ENCODE measurements around the gene EPO.
A peak's percentile ranks its signal among the peaks of the same experiment; 100 is the strongest.

EPO gene

GRCh38 chr7:100720279-100720670, at the start of gene EPO:
Gene EPO (plus strand): TSS chr7:100720468. CDS start chr7:100720981, 513 bp downstream.
- FAIRE-seq (no peak), DNase-seq (ENCODE audit: low spot score) (no peak)

DNA sequence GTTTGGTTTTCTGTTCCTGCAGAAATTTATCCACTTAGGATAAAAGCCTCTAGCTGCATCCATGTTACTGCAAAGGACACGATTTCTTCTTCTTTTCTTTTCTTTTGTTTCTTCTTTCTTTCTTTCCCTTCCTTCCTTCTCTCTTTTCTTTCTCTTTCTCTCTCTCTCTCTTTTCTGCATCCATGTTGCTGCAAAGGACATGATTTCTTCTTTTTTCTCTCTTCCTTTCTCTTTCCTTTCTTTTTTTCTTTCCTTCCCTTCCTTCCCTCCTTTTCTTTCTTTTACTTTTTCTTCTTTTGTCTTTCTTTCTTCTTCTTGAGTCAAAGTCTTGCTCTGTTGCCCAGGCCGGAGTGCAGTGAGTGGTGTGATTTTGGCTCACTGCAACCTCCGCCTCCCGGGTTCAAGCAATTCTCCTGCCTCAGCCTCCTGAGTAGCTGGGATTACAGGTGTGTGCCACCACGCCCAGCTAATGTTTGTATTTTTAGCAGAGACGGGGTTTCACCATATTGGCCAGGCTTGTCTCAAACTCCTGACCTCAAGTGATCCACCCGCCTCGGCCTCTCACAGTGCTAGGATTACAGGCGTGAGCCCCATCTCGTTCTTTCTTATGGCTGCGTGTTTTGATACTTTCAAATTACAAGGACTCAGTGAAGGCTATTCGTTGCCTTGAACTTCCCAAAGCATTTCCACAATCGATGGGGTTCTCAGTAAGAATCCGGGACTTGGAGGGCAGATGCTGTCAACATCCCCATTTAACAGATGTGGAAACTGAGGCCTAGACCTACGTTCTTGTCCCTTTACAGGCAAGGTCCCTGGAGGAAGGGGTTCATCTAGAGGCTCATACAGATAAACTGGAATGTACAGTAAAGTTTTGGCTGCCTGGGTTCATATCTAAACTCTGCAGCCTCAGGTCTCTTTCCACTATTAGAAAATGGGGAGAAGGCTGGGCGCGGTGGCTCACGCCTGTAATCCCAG, 48.6 kb upstream of the EPO start:
- DNase-seq (ENCODE audit: low spot score) (no peak), FAIRE-seq (no peak)

DNA sequence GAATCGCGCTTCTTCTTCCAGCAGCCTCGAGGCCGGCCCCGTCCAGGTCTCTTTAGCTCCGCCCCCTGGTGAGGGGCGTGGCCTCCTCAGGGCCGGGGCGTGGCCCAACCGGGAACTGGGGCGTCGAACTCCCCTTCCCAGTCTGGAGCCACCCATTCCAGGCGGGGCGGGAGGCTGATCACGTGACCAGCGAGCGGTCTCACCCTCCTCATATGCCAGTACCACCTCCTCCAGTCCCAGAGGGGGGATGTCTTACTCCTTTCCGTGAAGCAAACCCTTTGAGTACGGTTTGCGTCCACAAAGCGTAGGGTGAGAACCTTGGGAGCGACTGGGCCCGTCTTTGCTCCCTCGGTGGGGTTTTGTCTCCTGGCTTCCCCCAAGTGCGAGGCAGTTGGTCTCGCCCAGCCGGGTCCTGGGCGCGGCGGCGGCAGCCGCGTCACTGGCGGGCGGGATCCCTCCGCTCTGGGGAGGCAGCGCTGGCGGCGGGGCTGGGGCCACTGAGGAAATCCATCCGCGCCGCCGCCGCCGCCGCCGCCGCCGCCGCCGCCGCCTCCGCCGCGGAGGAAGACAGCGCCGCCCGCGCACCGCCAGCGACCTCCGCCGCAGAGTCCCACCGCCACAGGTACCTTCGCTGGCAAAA, 46.8 kb upstream of the EPO start, which contains the start of gene GNB2:
GNB2 (plus strand) TSS at position 439 of the 640 bp plus-strand sequence. CDS start 2,526 bp downstream, outside the sequence.
- FAIRE-seq (peak; percentile 95), DNase-seq (ENCODE audit: low spot score) (peak; percentile 100)

DNA sequence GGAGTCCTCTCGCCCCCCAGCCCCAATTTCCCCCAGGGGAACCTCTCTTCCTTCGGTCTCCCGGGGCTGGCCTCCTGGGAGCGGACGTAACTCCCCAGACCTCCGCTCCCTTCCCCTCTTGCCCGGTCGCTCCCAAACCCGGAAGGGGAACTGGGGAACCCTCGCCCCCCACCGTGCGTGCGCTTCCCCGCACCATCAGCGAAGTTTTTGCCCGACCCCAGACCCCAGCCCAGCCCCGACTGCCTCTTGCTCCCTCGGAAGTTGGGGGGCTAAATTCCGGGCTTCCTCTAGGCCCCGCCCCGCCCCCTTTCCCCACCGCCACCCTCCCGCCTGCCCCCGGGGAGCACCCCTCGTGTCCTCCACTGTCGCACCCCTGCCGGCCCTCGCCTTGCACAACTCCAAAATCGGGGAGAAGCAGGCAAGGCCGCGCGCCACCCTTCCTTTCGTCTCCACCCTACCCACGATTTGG, 46.3 kb upstream of the EPO start:
- no peak for FAIRE-seq
- no peak for DNase-seq (ENCODE audit: low spot score)

GRCh38 chr7:100674411-100675104, 45.7 kb upstream of the EPO start:
- FAIRE-seq: no peak
- DNase-seq (ENCODE audit: low spot score): no peak

DNA sequence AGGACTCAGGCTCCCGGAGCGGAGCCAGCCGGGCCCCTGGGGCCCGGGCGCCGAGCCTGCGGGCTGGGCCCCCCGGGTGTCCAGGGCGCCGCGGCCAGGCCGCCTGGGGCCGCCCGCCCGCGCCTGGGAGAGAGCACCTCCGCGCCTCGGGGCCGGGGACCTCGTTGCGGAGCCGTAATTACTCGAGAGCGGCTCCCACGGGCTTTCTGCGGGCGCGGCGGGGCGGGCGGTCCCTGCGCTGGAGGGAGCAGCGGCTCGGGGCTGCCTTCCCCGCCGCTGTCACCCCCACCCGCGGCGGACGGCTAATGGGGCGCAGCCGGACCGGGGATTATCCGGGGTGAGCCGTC, 45.2 kb upstream of the EPO start:
- FAIRE-seq (no peak), DNase-seq (ENCODE audit: low spot score) (no peak)

GRCh38 chr7:100675581-100676350, 44.5 kb upstream of the EPO start:
- peak; percentile 82 for DNase-seq (ENCODE audit: low spot score)
- FAIRE-seq: peak; percentile 74

- FAIRE-seq: peak; percentile 84
Observed at GRCh38 chr7:100676501-100677306, 43.6 kb upstream of the EPO start.

DNA sequence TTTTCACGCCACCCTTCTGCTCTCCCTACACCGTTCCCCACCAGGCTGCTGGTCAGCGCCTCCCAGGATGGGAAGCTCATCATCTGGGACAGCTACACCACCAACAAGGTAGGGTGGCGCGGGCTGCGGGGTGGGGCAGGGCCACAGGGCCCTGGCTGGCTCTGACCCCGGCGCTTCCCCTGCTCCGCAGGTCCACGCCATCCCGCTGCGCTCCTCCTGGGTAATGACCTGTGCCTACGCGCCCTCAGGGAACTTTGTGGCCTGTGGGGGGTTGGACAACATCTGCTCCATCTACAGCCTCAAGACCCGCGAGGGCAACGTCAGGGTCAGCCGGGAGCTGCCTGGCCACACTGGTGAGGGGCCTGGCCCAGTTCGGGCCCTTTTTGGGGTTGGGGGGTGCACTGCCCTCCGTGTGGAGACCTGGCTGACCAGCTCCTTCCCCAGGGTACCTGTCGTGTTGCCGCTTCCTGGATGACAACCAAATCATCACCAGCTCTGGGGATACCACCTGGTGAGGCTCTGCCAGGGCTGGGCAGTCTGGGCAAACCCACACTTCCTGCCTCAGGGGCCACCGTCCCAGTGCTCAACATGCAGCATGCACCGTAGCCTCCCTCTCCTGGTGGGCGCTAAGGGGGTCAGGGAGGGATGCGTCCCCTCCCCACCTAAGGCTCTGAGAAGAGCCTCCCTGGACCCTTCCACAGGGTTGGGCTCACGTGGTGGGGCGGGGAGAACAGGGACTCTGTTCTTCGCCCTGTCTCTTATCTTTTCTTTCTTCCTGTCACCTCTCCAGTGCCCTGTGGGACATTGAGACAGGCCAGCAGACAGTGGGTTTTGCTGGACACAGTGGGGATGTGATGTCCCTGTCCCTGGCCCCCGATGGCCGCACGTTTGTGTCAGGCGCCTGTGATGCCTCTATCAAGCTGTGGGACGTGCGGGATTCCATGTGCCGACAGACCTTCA, 42.7 kb upstream of the EPO start:
- FAIRE-seq (no peak), DNase-seq (ENCODE audit: low spot score) (no peak)

More at GRCh38 chr7:100676501-100677306, 43.6 kb upstream of the EPO start:
- no peak for DNase-seq (ENCODE audit: low spot score)

DNA sequence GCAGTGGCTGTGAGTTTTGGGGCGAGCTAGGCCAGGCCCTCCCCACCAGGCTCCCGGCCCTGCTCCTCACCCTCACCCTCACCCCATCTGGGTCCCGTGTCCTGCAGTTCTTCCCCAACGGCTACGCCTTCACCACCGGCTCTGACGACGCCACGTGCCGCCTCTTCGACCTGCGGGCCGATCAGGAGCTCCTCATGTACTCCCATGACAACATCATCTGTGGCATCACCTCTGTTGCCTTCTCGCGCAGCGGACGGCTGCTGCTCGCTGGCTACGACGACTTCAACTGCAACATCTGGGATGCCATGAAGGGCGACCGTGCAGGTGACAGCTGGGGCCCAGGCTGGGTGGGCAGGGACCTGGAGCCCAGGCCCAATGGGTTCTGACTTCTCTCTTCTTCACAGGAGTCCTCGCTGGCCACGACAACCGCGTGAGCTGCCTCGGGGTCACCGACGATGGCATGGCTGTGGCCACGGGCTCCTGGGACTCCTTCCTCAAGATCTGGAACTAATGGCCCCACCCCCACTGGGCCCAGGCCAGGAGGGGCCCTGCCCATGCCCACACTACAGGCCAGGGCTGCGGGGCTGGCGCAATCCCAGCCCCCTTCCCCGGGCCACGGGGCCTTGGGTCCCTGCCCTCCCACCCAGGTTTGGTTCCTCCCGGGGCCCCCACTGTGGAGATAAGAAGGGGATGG, 41.8 kb upstream of the EPO start:
- no peak for DNase-seq (ENCODE audit: low spot score)
- peak; percentile 61 for FAIRE-seq

DNA sequence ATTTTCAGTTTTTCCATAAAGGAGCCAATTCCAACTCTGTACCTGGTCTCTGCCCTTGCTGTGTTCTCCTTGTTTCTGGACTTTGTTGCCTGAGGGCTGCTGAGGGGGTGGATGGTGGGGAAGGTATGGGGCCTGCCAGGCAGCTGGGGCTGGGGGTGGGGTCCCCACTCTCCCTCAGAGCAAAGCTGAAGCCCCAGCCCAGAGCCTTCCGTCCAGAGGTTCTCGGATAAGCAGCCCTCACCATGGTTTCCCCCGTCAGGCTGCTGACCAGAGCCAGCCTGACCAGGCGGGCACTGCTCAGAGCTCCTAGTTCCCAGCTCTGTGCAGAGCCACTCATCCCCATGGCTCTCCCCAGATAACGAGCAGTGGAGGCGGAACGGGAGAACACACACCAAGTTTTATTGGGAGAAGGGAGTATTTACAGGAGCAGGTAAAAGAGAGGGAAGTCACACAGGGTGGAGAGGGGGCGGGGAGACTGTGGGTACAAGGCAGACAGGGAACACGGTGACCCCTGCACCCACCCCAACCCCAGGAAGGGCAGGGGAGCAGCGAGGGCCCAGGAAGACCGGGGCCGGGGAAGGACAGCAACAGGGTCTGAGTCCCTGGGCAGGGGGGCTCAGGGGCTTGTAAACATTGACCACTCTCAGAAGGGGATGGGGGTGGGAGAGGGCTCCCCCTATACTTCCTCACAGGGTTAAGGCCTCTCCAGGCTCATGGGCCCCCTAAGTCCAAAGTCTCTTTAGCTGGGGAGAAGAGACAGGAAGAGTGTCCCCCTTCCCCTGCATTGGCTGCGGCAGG, 40.9 kb upstream of the EPO start:
- FAIRE-seq: no peak
- no peak for DNase-seq (ENCODE audit: low spot score)

DNA sequence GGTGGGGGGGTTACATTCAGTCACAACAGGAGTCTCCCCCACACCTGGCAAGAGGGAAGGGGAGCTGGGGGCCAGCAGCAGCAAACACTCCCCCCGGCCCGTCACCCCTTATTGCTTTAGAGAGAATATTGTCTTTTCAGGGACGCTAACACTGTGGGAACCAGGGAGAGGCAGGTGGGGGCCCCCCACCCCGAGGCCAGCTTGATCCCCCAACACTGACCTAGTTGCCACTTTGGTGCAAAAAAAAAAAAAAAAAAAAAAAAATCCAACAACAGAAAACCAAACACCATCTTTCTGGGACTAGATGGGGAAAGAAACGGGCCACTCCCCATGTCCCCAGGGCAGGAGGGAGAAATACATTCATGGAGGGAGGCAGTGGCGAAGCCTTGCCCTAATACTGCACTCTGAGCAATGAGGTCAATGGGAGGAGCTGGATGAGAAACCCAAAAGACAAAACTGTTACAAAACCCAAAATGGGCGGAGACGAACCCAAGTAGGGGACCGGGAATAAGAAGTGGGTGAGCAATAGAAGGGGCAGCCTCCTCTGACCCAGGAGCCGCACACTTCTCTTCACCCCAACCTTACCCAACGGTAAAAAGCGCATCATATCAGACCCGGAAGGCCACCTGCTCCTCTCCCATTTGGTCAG, 40.2 kb upstream of the EPO start:
- peak; percentile 42 for FAIRE-seq
- DNase-seq (ENCODE audit: low spot score): no peak

DNA sequence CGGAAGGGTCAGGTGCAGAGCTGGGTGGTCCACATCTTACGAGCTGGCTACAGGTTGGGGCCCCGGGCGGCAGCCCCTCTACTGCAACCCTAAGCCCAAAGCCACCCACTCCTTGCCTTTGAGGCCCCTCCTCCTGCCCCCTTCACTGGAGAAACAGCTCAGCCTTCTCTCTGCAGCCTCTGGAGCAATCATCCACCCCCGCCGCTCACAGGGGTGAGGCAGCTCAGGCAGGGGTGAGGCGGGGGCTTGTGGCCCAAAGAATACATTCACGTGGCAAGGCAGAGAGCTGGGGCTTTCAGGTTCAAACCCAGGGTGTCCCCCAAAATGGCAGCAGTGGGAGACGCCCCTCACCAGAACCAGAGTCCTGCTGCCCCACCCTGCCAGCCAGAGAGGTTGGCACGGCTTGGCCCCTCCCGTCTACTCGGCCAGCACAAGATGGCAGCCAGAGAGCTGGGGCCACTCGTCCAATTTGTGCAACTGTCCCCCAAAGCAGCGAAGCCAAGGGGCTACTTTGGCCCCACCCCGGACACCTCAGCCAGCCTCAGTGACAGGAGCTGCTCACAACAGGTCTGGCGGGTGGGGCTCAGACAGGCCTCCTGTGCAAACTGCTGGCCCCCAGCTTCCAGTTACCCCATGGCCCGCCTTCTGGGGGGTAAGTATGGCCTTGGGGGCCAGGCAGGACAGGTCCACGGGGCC, 39.5 kb upstream of the EPO start:
- FAIRE-seq (peak; percentile 40), DNase-seq (ENCODE audit: low spot score) (no peak)

DNA sequence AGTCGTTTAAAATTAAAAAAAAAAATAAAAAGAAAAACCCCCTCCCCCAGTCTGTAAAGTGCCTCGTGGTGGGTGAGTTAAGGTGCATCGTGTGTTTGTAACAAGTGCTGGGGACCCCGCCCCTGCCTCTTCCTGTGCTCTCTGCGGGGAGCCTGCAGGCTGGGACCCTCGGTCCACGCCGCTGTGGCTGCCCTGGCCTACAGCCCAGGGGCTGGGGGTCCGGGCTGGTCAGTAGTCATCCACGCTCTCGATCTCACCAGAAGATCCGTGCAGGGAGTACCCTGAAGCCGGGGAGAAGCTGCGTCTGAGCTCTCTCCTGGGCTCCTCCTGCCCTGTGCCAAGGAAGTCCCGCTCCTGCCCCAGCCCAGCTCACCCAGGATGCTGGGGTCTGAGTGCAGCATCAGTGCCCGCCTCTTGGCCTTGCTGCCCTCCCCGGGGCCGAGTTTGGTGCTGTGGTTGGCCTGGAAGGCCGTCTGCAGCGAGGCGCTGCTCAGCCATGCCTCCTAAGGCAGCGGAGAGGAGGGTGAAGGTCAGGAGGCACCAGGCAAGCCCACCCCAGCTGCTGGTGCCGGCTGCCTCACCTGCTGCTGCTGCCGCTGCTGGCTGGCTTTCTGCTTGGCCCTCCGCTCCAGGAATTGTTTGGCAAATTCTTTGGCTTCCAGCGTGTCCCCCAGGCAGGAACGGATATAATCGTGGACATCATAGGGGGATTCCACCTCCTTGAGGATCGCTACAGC, 38.6 kb upstream of the EPO start:
- no peak for FAIRE-seq

DNA sequence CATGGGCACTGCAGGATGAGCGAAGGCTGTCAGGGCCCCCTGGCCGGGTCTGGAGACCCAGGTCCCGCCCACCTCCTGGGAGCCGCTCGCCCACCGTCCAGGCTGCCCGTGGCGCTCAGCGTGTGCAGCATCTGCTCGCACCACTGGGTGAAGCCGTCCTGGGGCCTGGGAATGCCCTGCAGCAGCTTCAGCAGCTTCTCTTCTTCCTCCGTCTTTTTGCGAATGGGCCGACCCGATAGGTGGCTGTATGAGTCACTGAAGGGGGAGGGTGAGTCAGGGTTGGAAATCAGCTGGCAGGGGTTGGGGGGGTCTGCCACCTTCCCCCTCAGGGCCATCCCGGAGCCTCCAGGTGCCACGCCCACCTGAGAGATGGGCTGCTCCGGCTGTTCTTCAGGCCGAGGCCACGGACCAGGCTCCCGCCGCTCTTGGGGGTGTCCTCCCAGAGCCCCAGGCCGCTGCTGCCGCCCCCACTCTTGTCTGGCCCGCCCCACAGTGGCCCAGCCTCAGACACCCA, 38.0 kb upstream of the EPO start:
- FAIRE-seq: no peak
- no peak for DNase-seq (ENCODE audit: low spot score)

More for the DNA sequence above, 38.6 kb upstream of the EPO start:
- DNase-seq (ENCODE audit: low spot score): no peak
